HCT116 (cell line): ENCODE data around the gene MSL3. TPM values are rescaled to one million over a fixed set of nuclear protein-coding genes. Genes with fewer than 3 reads are reported as not detected.

Experiments used
- ATAC-seq: fragments of 200-7000 bp; cut with Tn5 transposase; 2 replicates; pipeline ENCODE4 v1.9.1; 2020; ENCODE audit warnings: mild to moderate bottlenecking, moderate library complexity
- BruUV-seq: library from RNA; stranded (reverse); fragments of 400-500 nt; replicated peaks from 2 replicates; lab custom pipeline; 2021; lab: Mats Ljungman, UMichigan
- CTCF ChIA-PET: fragments of 300-600 bp; sonication (Branson Sonifier 250); formaldehyde crosslinking; loops from one replicate; lab custom pipeline; 2021; ENCODE audit warnings: antibody characterized with exemption; lab: Charles Lee
- POLR2A ChIA-PET: fragments of 300-600, 350-600 bp; sonication (Branson Sonifier 250); formaldehyde crosslinking; loops from one replicate; lab custom pipeline; 2021; ENCODE audit warnings: antibody characterized with exemption; lab: Charles Lee
- RAD21 ChIA-PET, 2 experiments: fragments of 300-600 bp; sonication (Branson Sonifier 250); formaldehyde crosslinking; loops; one replicate each; lab custom pipeline; 2023; ENCODE audit warnings: low total read pairs in 2 of 2; ENCODE audit not compliant: uncharacterized antibody in 2 of 2, unreplicated experiment in 2 of 2, low non-redundant PET in 1 of 2; lab: Charles Lee
- DNase-seq: peaks from one replicate; pipeline ENCODE4 v3.0.0-alpha.2; 2010; ENCODE audit warnings: low read depth, low spot score
- H2AFZ ChIP-seq: fragments of 200-600 bp; shearing (Covaris generic), sonication (generic); 2 replicates; pipeline ENCODE4 v1.6.1; 2017; ENCODE audit warnings: low read depth, mixed run types, mixed read lengths, antibody characterized with exemption, low read length; ENCODE audit not compliant: poor library complexity, severe bottlenecking
- H3K27ac ChIP-seq: 2 replicates; pipeline ENCODE4 v1.5.1; 2012; ENCODE audit warnings: low read depth, low read length
- H3K27me3 ChIP-seq: fragments of 200-600 bp; sonication (generic); 2 replicates; pipeline ENCODE4 v1.6.1; 2016; ENCODE audit warnings: mixed run types, low read length, mixed read lengths; ENCODE audit not compliant: insufficient read depth
- H3K36me3 ChIP-seq, 2 experiments: fragments of 200-500 bp in 1 of 2; fragments of 200-600 bp in 1 of 2; sonication (Bioruptor generic) in 1 of 2; sonication (generic) in 1 of 2; 2 replicates each; pipeline versions ENCODE4 v1.5.1 to v1.6.1; 2014 to 2016; ENCODE audit warnings: low read length in 2 of 2, inconsistent platforms in 1 of 2, mixed read lengths in 1 of 2, mixed run types in 1 of 2; ENCODE audit not compliant: insufficient read depth in 2 of 2, control insufficient read depth in 1 of 2
- H3K4me1 ChIP-seq, 2 experiments: fragments of 200-600 bp in 1 of 2; sonication (generic) in 1 of 2; 2 replicates each; pipeline versions ENCODE4 v1.5.1 to v1.6.1; 2012 to 2017; ENCODE audit warnings: low read length in 2 of 2, inconsistent platforms in 1 of 2, mild to moderate bottlenecking in 1 of 2, mixed read lengths in 1 of 2, mixed run types in 1 of 2, moderate library complexity in 1 of 2; ENCODE audit not compliant: insufficient read depth in 2 of 2, control insufficient read depth in 1 of 2
- H3K4me2 ChIP-seq: fragments of 200-600 bp; sonication (generic); 2 replicates; pipeline ENCODE4 v1.6.1; 2017; ENCODE audit warnings: mixed run types, low read length, mixed read lengths
- H3K4me3 ChIP-seq, 2 experiments: fragments of 200-600 bp in 1 of 2; sonication (generic) in 1 of 2; replicated peaks in 1 of 2; 2 replicates each; pipeline ENCODE4 v1.5.1; 2011 to 2016; ENCODE audit warnings: low read length in 2 of 2, control low read depth in 1 of 2, low read depth in 1 of 2, mild to moderate bottlenecking in 1 of 2, mixed read lengths in 1 of 2, mixed run types in 1 of 2
- H3K79me2 ChIP-seq: fragments of 200-600 bp; sonication (generic); 2 replicates; pipeline ENCODE4 v1.6.1; 2017; ENCODE audit warnings: mild to moderate bottlenecking, mixed run types, low read length, moderate library complexity, mixed read lengths; ENCODE audit not compliant: insufficient read depth
- H3K9ac ChIP-seq: fragments of 200-600 bp; sonication (generic); 2 replicates; pipeline ENCODE4 v1.6.1; 2016; ENCODE audit warnings: low read length, mixed read lengths
- H3K9me2 ChIP-seq: fragments of 200-600 bp; sonication (generic), shearing (Covaris generic); 2 replicates; pipeline ENCODE4 v1.6.1; 2017; ENCODE audit warnings: mixed run types, mild to moderate bottlenecking, moderate library complexity; ENCODE audit not compliant: insufficient read depth
- H3K9me3 ChIP-seq, 2 experiments: fragments of 200-500 bp in 1 of 2; fragments of 200-600 bp in 1 of 2; sonication (Bioruptor generic) in 1 of 2; sonication (generic) in 1 of 2; 2 replicates each; pipeline ENCODE4 v1.6.1; 2014 to 2017; ENCODE audit warnings: low read length in 2 of 2, mixed read lengths in 2 of 2, inconsistent platforms in 1 of 2, low read depth in 1 of 2, mild to moderate bottlenecking in 1 of 2, mixed run types in 1 of 2, moderate library complexity in 1 of 2; ENCODE audit not compliant: control insufficient read depth in 1 of 2, insufficient read depth in 1 of 2
- H4K20me1 ChIP-seq: fragments of 200-600 bp; sonication (generic), shearing (Covaris generic); 2 replicates; pipeline ENCODE4 v1.6.1; 2017; ENCODE audit warnings: mixed run types, mild to moderate bottlenecking, moderate library complexity; ENCODE audit not compliant: insufficient read depth
- ATF3 ChIP-seq: IDR thresholded peaks from 2 replicates; pipeline ENCODE4 v1.6.1; 2012
- CBX3 ChIP-seq: IDR thresholded peaks from 2 replicates; pipeline ENCODE4 v1.6.1; 2012; ENCODE audit warnings: low read depth
- EGR1 ChIP-seq: IDR thresholded peaks from 2 replicates; pipeline ENCODE4 v1.6.1; 2012; ENCODE audit warnings: low read depth
- ELF1 ChIP-seq: IDR thresholded peaks from 2 replicates; pipeline ENCODE4 v1.6.1; 2012; ENCODE audit warnings: low read depth, borderline replicate concordance
- EZH2phosphoT487 ChIP-seq: fragments of 200-600 bp; IDR thresholded peaks from 2 replicates; pipeline ENCODE4 v1.6.1; 2018; ENCODE audit warnings: antibody characterized with exemption, borderline replicate concordance
- FOSL1 ChIP-seq: IDR thresholded peaks from 2 replicates; pipeline ENCODE4 v1.6.1; 2012; ENCODE audit warnings: low read depth
- POLR2AphosphoS5 ChIP-seq: IDR thresholded peaks from 2 replicates; pipeline ENCODE4 v1.6.1; 2011; ENCODE audit warnings: mild to moderate bottlenecking, low read depth, low read length, moderate library complexity
- REST ChIP-seq: IDR thresholded peaks from 2 replicates; pipeline ENCODE4 v1.6.1; 2012; ENCODE audit warnings: low read depth
- SP1 ChIP-seq: IDR thresholded peaks from 2 replicates; pipeline ENCODE4 v1.6.1; 2012; ENCODE audit warnings: low read depth
- TCF7L2 ChIP-seq: IDR thresholded peaks from 2 replicates; pipeline ENCODE4 v1.7.0; 2011; ENCODE audit warnings: borderline replicate concordance, inconsistent platforms; ENCODE audit not compliant: insufficient read depth, insufficient read length; ENCODE audit errors: extremely low read depth
- ZFX ChIP-seq: fragments of 450-650 bp; IDR thresholded peaks from 2 replicates; pipeline ENCODE4 v1.6.1; 2017
- intact Hi-C: fragments of 100-400 bp; cut with micrococcal nuclease; formaldehyde crosslinking; loops from 2 replicates; pipeline ENCODE4 v1.10.0; 2022
- total RNA-seq: library from RNA; stranded (reverse); gene quantifications from one replicate; pipeline ENCODE4 v1.2.1, GENCODE V29; 2021; ENCODE audit not compliant: unreplicated experiment

Gene MSL3
- total RNA-seq, 1 experiment from 2014 or later, result 12.0 TPM

- Histone ChIP-seq H3K4me1 (no peaks in the 10 kb centered on the region), H3K27ac (no peak overlapping the region), H3K4me2 (no peak overlapping the region), H2AFZ (no peak overlapping the region), H3K9ac (no peak overlapping the region), H3K9me3 (no peaks in the 10 kb centered on the region), H3K4me3 (no peak overlapping the region), H3K9me2 (no peaks in the 10 kb centered on the region), H3K27me3 (no peaks in the 10 kb centered on the region), H3K36me3 (no peaks in the 10 kb centered on the region; a peak in 1 of 4 replicates), H3K79me2 (no peaks in the 10 kb centered on the region), H4K20me1 (no peaks in the 10 kb centered on the region)
- no peak for TF ChIP-seq EGR1
- no peak for TF ChIP-seq CBX3
- TF ChIP-seq SP1, result no peak
- ATAC-seq (no peak), DNase-seq (no peak)
- intact Hi-C loops, result no loop called here
- ChIA-PET CTCF (no interaction called here), POLR2A (no interaction called here), RAD21 (no interaction called here)
- BruUV-seq, result no TSS peak
Measured at GRCh38 chrX:11765449-11765848, 7.4 kb downstream of the MSL3 start.

- Histone ChIP-seq H3K4me3 (no peak overlapping the region), H3K9me2 (no peaks in the 10 kb centered on the region), H3K36me3 (no peaks in the 10 kb centered on the region; a peak in 1 of 4 replicates), H2AFZ (no peak overlapping the region), H3K9me3 (no peaks in the 10 kb centered on the region), H3K4me1 (no peaks in the 10 kb centered on the region), H3K27me3 (no peaks in the 10 kb centered on the region), H3K79me2 (no peaks in the 10 kb centered on the region), H3K4me2 (no peak overlapping the region), H3K9ac (no peak overlapping the region), H4K20me1 (no peaks in the 10 kb centered on the region), H3K27ac (no peak overlapping the region)
- intact Hi-C loops, result no loop called here
- no TSS peak for BruUV-seq
- POLR2A ChIA-PET, result no interaction called here
- CTCF ChIA-PET, result interaction anchor here (1.9 kb wide), 1 partner anchor 8 kb away, joined by 5 read pairs; the partner anchor contains the start of gene MSL3
- no peak for DNase-seq
- no peak for TF ChIP-seq ELF1
- TF ChIP-seq SP1, result no peak
- no peak for TF ChIP-seq REST
- no peak for TF ChIP-seq CBX3
- TF ChIP-seq TCF7L2, result no peak
- no peak for TF ChIP-seq EZH2phosphoT487
- no peak for TF ChIP-seq POLR2AphosphoS5
- TF ChIP-seq ZFX, result no peak
- no peak for TF ChIP-seq FOSL1
- TF ChIP-seq ATF3, result no peak
- RAD21 ChIA-PET, result no interaction called here
- no peak for ATAC-seq
Measured at GRCh38 chrX:11766487-11766886, 8.4 kb downstream of the MSL3 start.
